NCI-H1092 (cell line): Measurements from ENCODE around the gene ZNF648.
A peak's percentile ranks its signal among the peaks of the same experiment; 100 is the strongest.
"Not testable (repeated sequence)": the region's sequence is repeated elsewhere in the genome, so short reads cannot be mapped to it uniquely, and the experiment has no call there.

Experiments used
- DNase-seq: peaks from one replicate; lab custom pipeline; 2025; lab: John Stamatoyannopoulos, UW

Gene ZNF648

DNA sequence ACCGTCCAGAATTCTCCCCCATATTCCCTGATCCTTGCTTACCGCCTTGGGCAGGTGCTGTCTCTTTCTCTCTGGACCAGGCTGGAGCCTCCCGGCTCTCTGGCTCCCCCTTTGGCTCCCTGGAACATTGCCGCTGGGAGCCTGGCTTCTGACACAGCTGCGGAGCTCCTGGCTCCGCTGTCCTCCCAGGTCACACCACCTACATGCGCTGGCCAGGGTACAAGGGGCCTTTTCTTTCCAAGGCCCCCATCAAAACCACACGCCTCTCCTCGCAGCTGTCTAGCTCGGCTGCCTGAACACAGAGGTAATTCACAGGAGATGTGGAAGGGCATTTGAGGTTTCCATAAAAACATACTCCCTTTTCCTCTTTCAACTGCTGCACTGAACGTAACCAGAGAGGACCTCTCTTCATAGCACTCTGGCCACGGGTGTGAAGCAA, 7.5 kb upstream of the ZNF648 start:
- DNase-seq: peak; percentile 80

DNA sequence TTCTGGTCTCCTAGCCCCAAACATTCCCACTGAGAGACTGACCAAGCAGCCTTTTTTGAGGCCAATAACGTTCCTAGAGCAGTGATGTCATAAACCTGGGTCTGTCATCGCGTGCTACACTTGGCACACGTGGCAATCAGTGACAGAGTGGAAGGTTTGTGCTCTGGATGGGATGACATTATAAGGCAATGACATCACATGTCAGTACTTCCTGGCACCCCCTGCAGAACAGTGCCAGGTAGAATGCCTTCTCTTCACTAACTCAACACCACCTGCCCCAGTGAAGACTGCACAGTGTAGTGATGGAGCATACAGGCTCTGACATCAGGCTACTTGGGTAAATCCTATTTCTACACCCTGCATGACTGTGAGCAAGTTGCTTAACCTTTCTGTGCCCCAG, 5.4 kb upstream of the ZNF648 start:
- no peak for DNase-seq

DNA sequence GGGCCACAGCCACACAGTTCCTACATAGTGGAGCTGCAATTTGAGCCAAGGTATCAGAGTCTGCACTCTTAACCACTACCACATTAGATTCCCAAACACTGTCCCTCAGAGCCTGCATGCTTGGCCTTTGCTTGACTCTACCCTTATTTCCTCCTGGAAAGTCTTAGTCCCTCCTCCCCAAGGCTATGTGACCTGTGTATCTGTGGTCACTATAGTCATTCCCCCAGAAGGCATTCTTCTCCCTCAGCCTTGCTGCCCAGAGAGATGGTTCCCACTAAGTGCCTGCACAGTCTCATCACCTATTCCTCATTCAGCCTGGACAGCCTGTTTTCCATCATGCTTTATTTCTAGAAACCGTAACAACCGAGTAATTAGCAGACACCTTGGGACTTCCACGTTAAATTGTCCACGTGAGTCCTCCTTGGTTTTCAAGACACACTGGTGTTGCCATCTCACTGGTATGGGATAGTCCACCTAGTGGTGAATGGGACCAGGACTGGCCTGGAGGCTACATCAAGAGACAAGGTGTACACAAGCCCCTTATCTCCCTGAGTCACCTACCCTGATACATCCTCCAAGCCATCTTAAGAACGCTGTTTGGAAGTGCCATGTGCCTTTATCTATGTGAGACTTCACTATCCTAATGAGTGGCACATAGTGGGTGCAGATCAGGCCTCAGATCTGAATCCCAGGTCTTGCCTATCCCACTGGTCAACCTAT, 3.8 kb upstream of the ZNF648 start:
- no peak for DNase-seq

DNA sequence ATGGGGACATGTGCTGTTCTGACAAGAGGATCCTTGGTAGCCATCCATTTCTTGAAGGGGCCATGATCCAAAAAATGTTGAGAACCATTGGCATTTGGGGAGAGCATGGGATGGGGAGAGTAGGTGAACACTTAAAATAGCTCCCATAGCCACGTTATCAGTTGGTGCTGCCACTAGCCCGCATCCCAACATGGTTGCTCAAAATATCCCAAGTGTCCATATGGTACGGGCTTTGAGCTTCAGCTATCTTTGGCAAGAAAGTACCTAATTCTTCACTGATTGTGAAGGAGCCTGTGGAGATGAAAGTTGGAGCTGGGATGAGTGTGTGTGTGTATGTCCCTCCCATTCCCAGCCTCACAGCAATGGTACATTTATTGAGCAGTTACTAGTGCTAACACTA, 3.1 kb upstream of the ZNF648 start:
- DNase-seq: no peak

DNA sequence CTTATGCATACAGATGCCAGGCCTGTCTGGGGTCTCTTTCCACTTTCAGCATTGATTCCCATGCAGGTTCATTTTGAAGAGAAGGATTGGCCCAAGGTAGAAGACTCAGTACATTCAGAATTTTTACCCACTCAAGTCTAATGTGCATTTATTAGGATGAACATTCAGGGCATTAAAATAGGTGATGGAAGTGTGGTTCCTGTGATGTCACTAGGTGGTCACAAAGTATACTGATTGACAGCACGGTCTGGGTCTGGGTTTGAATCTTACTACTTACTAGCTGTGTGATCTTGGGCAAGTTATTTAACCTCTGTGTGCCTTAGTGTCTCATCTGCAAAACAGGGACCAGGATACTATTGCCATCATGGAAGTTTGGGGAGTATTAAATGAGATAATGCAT, 711 bp upstream of the ZNF648 start:
- no peak for DNase-seq

DNA sequence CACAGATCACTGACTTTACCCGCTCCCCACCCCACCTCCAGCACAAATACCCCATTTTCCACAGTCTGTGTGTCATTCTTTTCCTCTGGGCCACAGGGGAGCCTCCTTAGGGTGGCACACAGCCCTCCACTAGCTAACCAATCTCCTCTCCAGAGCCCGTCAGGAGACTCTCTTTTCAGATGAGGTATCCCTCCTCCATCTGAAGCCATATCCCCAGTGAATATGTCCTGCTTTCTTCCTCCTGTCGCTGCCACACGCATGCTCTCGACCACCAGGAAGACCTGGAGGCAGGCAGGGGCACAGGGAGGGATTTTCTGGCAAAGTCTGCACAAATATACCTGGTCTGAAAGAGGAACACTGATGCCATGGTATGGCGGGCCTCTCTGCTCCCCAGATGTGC, 635 bp downstream of the ZNF648 start:
- DNase-seq: no peak

DNA sequence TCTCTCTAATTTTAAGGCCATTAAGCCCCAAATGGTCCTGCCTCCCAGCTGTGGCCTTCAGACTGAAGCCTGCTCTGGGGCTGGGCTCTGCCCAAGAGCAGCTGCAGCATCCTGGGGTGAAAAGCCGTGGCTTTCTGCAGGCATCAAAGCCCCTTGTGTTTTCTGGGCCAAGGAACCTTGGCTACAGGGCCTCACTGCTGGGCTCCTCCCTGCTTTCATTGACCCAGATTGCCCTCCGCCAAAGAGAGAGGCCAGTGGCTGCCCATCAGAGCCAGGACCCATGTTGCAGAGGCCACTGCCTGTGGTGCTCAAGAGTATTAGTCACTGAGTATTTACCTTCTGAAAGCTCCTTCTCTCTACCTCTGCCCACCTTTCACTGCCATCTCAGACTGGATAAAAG, 1.6 kb downstream of the ZNF648 start:
- no peak for DNase-seq

DNA sequence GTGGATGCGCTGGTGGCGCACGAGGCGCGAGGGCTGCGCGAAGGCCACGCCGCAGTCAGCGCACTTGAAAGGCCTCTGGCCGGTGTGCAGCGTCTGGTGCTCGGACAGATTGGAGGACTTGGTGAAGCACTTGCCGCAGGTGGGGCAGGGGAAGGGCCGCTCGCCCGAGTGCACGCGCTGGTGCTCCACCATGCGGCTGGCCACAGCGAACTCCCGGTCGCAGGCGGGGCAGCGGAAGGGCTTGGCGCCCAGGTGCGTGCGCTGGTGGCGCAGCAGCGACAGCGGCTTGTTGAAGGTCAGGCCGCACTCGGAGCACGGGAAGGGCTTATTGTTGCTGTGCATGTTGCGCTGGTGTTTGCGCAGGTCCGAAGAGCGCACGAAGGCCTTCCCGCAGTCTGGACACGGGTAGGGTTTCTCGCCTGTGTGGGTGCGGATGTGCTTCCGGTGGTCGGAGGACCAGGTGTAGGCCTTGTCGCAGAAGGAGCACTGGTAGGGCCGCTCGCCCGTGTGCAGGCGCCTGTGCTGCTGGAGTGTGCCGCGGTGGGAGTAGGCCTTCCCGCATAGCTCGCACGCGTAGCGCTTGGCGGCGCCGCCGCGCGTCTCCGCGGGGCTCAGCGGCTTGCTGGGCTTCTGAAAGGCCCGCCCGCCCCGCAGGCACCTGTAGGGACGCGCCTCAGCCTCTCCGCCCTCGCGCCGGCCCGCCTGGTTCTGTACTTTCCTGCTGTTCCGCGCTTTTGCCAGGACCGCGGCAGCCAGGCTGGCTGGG, 4.7 kb downstream of the ZNF648 start:
- no peak for DNase-seq

DNA sequence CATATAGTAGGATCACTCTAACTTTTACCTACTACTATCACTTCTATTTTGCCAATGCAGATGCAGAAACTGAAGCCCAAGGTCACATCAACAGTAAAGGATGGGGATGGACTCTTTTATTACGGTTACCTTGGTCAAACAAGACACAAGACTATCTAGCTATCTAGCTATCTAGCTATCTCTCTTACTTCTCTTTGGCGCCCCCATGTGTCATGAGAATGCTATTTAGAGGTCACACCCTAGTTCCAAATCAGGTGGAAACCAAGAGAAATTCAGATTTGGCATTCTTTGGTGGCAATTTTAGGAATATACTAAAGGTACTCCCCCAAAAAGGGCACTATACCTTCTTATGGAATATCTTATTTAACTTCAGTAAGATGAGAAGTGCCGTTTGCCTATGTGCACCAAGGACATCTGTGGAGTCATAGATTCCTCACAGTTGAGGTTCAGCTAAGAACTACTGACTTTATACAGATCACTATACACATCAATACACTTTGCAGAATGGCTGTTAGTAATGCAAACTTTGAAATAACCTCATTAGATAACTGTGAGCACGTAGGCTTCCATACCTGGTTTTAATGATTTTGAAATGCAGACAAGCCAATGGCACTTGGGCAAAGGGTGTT, 6.7 kb downstream of the ZNF648 start:
- DNase-seq: peak; percentile 42

DNA sequence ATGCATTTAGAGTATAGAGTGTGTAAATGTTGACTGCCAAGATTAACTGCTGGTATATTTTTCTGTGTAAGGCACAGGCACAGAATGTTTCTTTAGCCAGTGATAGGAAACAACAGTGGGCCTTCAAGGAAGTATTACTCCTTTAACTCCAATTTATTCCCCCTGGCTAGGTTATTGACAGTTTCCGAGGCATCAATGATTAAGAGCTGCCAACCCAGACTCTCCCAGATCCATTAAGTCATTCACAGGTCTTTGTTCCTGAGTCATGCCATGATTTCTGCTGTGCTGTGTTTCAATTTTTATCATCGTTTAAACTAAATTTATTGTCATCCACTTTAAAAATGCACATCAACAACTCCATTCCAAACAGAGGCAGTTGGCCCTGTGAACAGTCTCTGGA, 9.2 kb downstream of the ZNF648 start:
- no peak for DNase-seq

DNA sequence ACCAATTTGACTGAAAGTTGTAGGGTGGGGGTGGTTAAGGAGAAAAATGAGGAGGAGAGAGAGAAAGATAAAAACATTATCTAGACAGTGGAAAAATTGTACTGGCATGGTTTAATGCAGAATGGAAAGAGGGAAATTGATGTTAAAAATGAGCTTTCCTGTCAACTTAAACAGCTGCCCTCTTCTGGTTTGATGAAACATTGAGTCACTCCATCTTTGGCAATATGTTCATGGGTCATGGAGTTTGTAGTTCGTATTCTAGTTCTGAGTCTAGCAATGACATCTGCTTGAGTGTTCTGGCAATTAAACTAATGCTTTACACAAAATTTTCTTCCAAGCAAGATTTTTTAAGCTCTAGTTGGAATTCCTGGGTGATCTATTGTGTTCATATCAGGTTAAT, 9.6 kb downstream of the ZNF648 start:
- no peak for DNase-seq

DNA sequence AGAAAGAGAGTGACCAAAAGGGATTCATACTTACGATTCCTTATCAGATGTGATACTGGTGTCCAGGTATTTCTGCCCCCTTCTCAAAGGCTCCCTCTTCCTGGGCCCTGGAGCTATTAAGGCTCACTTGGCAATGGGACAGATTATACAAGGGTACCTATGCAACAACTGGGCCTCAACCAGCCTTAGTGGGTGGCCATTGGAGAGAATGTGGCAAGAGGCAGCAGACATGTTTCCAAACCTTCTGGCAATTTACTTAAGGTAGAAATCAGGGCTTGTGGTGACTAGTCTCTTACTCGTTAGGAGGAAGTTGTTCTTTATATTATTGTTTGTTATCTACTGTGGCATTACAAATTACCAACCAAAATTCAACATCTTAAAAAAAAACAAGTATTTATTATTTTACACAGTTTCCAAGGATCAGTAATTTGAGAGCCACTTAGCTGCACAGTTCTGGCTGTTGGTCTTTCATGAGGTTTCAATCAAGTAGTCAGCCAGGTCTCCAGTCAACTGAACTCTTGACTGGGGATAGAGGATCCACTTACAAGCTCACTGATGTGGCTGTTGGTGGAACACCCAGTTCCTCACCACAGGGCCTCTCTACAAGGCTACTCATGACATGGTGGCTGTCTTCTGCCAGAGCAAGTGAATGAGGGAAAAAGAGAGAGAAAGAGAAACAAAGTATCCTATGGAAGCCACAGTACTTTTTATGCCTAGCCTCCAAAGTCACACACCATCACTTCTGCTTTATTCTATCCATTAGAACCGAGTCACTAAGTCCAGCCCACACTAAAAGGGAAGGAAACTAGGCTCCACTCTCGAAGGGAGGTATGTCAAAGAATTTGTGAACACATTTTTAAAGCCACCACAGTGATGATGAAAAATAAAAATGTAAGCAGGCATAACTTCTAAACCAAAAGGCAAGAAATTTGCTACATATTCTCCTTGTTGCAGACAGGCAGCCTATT, 10.7 kb downstream of the ZNF648 start:
- DNase-seq: no peak

DNA sequence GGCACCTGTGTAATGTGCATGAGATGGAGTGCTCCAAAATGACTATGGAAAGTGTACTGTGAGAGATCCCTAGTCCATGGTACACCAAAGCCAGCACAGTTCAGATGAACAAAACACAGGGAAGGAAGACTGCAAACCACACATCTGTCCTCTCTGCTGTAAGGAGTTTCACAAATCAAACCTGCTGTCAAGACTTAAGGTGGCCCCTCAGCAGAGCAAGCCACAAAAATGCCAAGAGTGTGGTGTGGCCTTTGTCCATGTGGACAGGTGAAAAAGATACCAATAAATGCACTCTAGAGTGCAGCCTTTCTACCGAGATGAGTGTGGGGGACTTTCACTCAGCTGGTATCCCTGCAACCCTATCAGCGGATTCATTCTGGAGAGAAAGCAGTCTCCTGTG, 12.9 kb downstream of the ZNF648 start:
- no peak for DNase-seq

DNA sequence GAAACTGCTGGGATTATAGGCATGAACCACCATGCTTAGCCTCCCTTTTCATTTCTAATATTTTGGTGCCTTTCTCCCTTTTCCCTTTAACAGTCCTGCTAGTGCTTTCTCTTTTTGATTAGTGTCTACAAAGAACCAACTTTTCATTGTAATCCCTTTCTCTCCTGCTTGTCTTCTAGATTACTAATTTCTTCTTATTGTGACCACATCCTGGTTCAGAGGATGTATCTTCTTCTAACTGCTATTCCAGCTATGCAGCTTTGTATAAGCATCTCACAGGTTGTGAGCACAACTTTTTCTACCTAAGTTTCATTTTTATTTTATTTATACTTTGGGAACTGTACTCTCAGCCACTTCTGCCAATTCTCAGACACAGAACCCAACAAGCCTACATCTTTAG, 14.7 kb downstream of the ZNF648 start:
- no peak for DNase-seq

DNA sequence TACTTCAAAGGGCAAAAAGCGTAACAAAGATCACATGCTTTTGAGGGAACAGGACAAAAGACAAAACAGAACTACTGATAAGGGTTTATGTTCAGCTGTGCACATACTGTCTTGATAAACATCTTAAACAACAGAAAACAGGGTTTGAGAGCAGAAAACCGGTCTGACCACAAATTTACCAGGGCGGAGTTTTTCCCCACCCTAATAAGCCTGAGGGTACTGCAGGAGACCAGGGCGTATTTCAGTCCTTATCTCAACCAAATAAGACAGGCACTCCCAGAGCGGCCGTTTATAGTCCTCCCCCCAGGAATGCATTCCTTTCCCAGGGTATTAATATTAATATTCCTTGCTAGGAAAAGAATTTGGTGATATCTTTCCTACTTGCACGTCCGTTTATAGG, 16.0 kb downstream of the ZNF648 start:
- not testable (repeated sequence) for DNase-seq

DNA sequence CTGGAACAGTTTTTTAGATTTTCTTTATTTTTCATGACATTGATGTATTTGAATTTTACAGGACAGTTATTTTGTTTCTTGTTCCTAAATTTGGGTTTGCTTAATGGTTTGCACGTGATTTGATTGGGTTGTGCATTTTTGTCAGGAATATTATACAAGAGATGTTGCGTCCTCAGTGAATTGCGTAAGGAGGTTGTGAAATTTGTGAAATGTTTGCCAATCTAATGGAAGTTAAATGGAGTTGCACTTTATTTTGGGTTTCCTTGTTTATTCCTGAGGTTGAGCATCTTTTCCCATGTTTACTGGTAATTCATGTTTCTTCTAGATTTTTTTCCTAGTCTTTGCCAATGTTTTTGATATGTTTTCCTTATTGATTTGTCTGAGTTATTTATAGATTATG, 19.9 kb downstream of the ZNF648 start:
- DNase-seq: no peak

DNA sequence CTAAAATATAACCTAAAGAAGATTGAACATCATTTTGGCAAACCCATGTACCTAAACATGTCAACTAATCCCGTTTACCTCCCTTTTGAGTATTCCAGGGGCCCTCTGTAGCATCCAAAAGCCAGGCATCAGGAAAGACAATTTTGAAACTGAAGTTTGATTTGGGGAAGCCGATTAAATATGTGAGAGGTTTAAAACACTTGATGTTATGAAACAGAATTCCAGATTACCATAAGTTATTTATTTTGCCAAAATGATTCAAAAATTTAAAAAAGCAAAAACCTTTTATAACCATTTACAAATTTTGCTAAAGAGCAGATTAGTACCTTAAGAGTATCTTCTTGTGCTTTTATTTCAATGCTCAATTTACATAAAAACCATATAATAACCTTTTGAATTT, 23.3 kb downstream of the ZNF648 start:
- no peak for DNase-seq

DNA sequence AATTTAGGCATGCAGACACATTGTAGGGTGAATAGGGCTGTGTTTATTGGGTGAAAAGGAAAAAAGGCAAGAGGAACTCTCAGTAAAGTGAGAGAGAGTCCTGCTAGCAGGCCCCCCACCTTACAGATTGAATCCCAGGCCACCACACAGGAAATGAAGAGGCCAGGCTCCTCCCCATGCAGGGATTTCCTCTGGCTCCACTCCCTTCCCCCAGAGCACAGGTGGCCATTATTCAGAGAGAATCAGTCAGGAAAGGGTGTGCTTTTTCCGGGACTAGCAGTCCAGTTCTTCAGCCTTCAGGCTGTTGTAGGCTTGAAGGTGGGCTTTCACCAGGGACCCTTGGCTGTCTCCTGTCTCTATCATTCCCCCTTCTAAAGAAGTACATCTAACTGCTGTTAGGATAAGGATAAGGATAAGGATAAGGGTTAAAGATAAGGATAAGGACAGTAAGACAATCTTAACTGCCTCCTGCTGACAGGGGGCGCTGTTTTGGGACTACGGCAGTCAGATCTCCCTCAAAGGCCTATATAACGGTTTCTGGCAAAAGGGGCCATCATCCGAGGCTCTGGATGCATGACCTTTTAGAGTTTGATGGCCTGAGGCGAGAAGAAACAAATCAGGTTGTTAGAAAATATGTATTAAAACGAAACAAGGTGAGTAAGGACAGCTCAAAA, 26.3 kb downstream of the ZNF648 start:
- no peak for DNase-seq

DNA sequence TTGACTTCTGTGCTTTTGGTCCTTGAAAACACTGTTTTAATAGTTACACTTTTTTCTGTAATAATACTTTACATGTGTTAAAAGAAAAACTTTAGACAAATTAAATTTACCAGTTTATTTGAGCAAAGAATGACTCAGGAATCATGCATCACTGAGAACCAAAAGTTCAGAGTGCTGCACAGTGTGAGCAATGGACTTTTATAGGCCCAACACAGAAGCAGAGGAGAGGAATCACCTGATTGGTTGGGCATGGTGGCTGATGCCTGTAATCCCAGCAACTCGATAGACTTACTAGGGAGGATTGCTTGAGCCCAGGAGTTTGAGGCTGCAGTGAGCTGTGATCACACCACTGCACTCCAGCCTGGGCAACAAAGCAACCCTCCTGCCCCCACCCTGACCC, 29.3 kb downstream of the ZNF648 start:
- DNase-seq: no peak

DNA sequence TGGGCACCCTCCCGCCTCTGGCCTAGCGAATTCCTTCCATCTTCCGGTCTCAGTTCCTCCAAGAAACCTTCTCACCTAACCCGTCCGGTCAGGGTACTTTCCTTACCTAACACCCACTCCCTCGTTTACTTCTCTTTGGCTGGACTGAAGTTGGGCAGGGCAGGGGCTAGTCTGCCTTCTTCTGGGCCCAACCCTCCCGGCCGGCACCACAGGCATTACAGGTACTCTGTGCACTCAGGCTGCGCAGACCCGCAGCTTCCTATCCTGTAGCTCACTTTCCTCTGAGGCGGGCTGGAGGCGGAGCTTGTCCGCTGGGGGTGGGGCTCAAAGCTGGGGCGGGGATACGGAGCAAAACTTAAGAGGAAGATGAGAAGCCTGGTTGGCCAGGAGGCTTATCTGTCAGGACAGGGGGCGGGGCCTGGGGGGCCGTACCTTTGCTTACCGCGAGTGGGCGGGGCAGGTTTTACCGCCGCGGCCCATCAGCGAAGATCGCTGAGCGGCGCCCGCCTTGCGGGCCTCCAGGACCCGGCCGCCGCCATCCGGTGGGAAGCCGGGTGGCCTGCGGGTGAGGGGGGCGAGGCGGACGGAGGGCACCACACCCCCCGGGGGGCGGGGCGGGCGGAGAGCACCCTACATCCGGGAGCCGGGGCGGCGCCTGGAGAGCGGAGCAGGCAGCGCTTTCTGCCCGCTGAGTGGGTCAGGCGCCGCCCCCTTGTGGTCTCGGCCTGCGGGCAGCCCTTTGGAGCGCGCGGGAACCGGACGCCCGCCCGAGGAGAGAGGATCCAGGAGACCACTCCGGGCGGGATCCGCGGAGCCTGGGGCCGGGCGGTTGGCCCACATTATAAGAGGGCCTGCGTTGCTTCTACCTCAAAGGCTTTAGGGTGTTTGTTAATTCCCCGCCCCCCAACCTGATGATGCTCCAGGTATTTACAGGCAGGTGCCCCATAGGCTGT, 31.9 kb downstream of the ZNF648 start:
- peak; percentile 97 for DNase-seq
